HFF-Myc (cell line): Measurements from ENCODE around the gene MIPEP.
A peak's percentile ranks its signal among the peaks of the same experiment; 100 is the strongest.

ENCODE experiments used
- DNase-seq: peaks from one replicate; pipeline ENCODE4 v3.0.0-alpha.2; 2011; ENCODE audit warnings: low read depth; ENCODE audit errors: extremely low read depth
- H3K4me3 ChIP-seq: replicated peaks from 2 replicates; pipeline ENCODE4 v1.5.1; 2011; ENCODE audit warnings: low read depth, mild to moderate bottlenecking, control low read depth, low read length
- TF ChIP-seq, protein P1 (sequence below): IDR thresholded peaks from 2 replicates; pipeline ENCODE4 v1.5.1; 2012; ENCODE audit warnings: mild to moderate bottlenecking, low read depth, low read length, control low read depth; ENCODE audit errors: missing control alignments

MIPEP gene

DNA sequence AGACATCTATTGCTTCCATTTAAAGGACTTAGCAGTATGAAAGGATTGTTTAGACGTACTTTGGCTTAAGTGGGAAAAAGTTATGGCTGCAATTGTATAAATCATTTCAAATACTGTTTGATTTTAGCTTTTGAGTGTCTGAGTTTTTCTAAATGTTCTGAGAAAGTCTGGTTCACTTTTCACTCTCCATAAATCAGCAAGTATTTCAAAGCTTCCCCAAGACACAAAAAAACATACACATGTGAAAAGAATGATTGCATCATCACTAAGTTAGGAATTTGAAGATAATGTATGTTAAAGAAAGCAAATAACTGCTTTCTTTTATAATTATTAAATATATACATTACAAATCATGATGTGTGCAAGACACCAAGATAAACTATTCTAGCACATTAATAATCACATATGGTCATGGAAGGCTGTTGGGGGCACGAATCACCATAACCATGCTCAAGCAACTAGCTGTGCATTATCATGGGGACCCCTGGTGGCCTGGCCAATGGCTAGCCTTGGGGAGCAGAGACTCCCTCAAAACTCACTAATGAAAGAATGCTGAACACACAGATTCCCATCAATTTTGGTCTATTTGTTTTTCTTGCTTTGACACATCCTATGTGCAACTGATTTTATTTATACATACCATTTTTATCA lies 111.1 kb downstream of the MIPEP start:
- no peak for DNase-seq
- TF ChIP-seq, protein P1, sequence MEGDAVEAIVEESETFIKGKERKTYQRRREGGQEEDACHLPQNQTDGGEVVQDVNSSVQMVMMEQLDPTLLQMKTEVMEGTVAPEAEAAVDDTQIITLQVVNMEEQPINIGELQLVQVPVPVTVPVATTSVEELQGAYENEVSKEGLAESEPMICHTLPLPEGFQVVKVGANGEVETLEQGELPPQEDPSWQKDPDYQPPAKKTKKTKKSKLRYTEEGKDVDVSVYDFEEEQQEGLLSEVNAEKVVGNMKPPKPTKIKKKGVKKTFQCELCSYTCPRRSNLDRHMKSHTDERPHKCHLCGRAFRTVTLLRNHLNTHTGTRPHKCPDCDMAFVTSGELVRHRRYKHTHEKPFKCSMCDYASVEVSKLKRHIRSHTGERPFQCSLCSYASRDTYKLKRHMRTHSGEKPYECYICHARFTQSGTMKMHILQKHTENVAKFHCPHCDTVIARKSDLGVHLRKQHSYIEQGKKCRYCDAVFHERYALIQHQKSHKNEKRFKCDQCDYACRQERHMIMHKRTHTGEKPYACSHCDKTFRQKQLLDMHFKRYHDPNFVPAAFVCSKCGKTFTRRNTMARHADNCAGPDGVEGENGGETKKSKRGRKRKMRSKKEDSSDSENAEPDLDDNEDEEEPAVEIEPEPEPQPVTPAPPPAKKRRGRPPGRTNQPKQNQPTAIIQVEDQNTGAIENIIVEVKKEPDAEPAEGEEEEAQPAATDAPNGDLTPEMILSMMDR, result peak; percentile 39
- no peak overlapping the region for H3K4me3 ChIP-seq

DNA sequence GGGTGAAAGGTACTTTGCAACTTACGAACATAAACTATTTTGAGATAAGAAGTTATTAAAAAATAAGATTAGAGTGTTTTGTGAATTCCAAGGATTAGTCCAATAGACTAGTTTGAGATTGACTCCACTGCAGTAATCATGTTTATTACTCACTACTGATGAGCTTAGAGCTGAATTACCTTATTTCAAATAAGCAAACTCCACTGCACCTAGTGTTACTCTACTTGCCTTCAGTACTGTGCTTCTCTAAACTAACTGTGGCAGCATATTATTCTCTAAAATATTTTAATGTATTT lies 111.7 kb downstream of the MIPEP start:
- TF ChIP-seq, protein P1, result no peak
- H3K4me3 ChIP-seq, result no peak overlapping the region
- no peak for DNase-seq

DNA sequence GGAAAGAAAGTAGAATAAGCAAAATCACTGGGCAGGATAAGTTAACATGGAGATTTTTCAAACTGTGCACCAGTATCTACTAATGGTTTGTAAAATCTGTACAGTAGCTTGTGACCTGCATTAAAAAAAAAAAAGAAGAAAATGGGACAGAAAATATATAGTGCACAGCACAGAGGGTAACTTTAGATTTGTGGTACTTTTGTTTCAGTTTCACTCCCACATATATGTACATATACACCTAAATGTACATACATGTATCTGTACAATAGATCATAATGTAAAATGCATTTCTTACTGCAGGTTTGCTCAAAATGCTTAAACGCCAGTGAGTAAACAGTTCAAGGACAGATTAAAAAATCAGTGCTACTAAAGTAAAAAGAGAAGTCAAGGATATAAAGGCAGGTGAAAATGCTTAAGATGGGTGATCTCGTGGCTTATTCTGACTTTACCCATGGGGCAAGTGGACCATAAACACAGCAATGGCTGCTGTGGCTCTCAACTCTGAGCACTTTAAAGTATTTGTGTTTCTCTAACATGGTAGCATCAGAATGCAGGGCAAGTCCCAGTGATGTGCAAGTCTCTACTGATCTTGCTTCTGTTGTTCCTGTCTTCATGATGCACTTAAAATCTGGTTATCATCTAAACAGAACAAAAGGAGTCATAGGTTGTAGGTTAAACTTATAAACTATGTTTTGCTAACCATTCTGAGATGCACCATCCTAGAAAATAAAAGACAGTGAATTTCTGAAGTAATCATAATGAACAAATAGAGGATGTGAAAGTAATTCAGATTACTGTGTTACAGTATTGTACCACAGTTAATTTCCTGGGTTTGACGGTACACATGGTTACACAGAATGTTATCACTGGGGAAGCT lies 112.3 kb downstream of the MIPEP start:
- TF ChIP-seq, protein P1, result no peak
- H3K4me3 ChIP-seq, result no peak overlapping the region
- no peak for DNase-seq

DNA sequence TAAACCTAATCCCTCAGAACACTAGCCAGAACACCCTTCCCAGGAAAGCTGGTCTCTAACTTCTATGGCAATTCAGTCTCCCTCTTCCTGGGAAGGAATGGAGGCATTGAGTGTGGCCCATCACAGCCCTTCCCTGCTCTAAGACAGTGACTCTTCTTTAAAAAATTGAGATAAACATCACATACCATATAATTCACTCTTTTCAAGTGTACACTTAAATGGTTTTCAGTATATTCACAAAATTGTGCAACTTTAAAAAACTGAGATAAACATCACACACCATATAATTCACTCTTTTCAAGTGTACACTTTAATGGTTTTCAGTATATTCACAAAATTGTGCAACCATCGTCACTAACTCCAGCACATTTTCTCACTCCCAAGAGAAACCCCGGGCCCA lies 116.5 kb downstream of the MIPEP start:
- TF ChIP-seq, protein P1, result no peak
- no peak overlapping the region for H3K4me3 ChIP-seq
- no peak for DNase-seq

DNA sequence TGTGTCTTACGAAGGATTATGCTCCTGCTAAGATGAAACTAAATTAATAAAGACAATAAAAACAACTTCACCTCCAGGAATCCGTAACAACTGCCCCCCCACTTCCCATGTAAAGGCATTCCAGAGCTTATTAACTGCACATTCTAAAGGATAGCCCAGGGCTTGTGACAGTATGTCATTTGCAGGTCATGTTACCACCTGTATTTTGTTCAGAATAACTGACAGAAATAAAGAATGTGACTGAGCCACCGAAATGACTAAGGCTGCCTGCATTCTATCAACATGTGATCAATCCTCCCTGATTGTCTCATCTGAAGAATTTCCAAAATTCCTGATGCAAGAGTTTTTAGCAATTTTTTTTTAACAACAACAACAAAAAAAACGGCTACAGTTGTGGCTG lies 117.2 kb downstream of the MIPEP start:
- no peak for DNase-seq
- TF ChIP-seq, protein P1, result no peak
- no peak overlapping the region for H3K4me3 ChIP-seq

DNA sequence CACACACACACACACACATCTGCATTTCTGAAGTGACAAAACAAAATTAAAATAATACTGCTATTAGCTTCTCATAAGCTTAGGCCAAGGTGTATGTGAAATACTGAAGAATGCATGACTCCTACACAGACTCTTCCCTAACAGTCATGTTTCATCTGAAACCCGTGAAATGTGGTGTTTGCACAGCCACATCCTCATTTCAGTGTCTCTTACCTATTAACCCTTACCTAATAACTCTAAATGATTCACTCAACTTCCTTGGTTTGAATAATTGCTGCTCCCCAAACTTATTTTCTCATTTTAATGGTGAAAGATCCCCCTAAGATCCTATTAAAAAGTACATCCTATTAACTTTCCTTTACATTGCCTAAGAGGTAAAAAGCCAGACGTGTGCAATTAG lies 117.6 kb downstream of the MIPEP start:
- no peak for DNase-seq
- TF ChIP-seq, protein P1, result no peak
- H3K4me3 ChIP-seq, result no peak overlapping the region
